Coronary artery (tissue), 2 donors: ENCODE data around the gene LCLAT1.

ENCODE experiments used
- DNase-seq: peaks from one replicate; pipeline ENCODE4 v3.0.0-alpha.2; 2017; ENCODE audit warnings: low spot score
- H3K27ac ChIP-seq, 2 donors: fragments of 200-600 bp; sonication (generic); one replicate each; pipeline ENCODE4 v1.5.1; 2016 to 2019
- H3K4me3 ChIP-seq: fragments of 200-600 bp; sonication (generic); 2 replicates; pipeline ENCODE4 v1.5.1; 2016; ENCODE audit warnings: mild to moderate bottlenecking, moderate library complexity
- TF ChIP-seq, protein P1 (sequence below): fragments of 200-600 bp; sonication (generic); IDR thresholded peaks from one replicate; pipeline ENCODE4 v1.5.1; 2019; ENCODE audit warnings: antibody characterized with exemption

LCLAT1 gene

DNA sequence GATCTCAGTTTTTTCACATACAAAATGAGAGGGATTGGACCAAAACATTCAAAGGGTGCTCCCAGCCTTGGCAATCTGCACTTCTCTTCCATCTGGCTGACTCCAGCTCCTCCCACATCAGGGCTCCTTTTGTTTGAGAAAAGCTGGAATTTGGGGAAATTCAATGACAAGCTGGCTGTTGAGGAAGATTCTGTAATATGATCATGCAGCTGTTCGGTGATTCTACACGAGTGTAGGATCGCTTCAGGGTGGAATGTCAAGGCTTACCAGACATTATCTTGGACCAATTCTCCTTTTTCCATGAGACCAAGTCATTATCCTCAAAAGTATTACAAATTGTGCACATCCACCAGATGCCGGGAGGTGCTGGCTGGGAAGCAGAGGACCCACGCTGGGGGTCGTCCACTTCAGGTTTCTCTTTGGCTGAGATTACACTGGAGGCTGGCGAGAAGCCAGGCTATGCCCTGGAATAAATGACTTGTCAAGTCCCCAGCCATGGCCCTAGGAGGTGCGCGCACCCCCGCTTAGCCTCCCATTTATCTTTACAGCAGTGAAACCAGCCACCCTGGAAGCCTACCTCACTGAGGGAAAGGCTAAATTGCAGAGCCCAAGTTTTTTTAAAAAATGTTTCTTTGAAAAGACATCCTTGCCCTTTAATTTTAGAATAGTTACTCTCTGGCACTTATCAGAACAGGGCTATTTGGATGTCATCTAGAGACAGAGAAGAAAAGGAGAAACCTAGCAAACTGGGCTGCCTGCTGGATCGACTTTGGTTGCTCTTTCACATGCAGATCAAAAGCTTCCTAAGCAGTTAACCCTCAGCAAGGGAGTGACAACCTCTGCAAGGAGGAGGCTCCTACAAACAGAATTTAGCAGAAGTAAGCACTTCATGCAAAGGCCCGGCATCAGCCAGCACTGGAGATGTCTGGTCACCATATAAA lies 42.5 kb upstream of the LCLAT1 start:
- Histone ChIP-seq H3K27ac (peak overlapping the region in 1 of 2 donors; percentile 36), H3K4me3 (no peak overlapping the region)
- DNase-seq, result no peak
- TF ChIP-seq, protein P1, sequence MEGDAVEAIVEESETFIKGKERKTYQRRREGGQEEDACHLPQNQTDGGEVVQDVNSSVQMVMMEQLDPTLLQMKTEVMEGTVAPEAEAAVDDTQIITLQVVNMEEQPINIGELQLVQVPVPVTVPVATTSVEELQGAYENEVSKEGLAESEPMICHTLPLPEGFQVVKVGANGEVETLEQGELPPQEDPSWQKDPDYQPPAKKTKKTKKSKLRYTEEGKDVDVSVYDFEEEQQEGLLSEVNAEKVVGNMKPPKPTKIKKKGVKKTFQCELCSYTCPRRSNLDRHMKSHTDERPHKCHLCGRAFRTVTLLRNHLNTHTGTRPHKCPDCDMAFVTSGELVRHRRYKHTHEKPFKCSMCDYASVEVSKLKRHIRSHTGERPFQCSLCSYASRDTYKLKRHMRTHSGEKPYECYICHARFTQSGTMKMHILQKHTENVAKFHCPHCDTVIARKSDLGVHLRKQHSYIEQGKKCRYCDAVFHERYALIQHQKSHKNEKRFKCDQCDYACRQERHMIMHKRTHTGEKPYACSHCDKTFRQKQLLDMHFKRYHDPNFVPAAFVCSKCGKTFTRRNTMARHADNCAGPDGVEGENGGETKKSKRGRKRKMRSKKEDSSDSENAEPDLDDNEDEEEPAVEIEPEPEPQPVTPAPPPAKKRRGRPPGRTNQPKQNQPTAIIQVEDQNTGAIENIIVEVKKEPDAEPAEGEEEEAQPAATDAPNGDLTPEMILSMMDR, result no peak

DNA sequence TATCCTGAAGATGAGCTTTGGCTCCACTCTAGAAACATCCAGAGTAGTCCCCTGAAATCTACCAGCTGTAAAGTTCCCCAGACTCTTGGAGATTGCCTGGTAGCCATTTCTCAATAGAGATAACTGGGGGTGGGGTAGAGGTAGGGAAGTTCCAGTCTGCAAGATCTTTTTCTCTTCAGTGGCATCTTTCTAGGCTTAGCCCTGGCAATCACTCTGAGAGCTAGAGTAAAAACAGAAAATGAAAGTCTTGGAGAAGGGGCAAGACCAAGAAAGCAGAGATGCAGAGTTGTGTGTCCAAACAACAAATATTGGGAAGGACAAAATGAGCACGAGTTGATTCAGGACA lies 41.8 kb upstream of the LCLAT1 start:
- Histone ChIP-seq H3K27ac (no peak overlapping the region), H3K4me3 (no peak overlapping the region)
- DNase-seq, result no peak
- TF ChIP-seq, protein P1, result no peak

DNA sequence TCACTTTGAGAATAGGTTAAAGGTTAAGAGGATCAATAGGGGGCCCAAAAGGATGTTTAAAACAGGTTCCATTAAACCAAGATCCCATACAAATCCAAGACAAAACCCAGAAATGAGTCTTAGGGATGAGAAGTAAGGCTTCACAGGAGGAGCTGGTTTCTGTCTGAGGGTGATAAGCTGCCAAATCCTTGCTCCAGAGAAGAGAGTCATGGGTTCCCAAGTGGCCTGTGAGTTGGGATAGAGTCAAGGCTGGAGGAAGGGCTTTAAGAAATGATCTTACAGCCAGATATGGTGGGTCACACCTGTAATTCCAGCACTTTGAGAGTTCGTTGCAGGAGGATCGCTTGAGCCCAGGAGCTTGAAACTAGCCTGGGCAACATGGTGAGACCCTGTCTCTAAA lies 40.2 kb upstream of the LCLAT1 start:
- Histone ChIP-seq H3K4me3 (no peak overlapping the region), H3K27ac (no peak overlapping the region)
- TF ChIP-seq, protein P1, result no peak
- no peak for DNase-seq

DNA sequence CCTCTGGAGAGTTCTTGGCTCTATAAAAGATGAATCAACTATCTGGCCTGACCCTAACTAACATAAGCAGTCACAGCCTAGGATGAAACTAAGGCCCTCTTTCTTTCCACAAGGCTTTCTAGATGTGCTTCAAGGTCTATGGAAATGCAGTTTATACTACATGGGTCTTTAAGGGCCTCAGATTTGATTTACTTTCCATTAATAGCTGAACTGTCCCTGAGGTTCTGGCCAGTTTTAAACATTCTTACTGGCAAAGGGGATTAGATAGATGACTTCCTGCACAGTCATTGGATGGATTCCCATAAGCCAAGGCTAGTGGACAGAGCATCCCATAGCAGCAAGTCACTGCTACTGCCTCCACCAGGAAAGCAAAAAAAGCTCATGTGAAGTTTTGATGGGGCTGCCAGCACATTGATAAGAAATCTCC lies 38.1 kb upstream of the LCLAT1 start:
- no peak overlapping the region for H3K4me3 ChIP-seq
- TF ChIP-seq, protein P1, result no peak
- H3K27ac ChIP-seq, result peak overlapping the region; percentile 76 to 90
- DNase-seq, result no peak

DNA sequence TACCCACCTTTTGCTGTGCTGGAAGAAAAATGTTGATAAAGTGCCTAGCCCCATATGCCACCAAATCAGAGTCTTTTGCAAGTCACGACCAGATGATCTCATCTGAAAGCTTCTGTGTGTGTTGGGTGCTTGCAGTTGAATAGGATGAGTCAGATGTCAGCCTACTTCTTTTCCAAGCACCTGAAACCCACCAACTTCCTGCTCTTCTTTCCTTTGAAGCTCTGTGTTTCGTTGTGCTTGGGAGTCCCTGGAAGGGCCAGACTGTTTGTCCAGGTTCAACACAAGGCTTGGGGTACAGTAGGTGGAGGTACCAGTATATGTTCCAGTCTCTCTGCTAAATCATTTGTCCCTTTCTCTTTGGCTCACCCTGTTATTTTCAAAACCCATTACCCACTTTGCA lies 36.8 kb upstream of the LCLAT1 start:
- no peak for DNase-seq
- TF ChIP-seq, protein P1, result no peak
- Histone ChIP-seq H3K4me3 (no peak overlapping the region), H3K27ac (peak overlapping the region; percentile 11 to 90)

DNA sequence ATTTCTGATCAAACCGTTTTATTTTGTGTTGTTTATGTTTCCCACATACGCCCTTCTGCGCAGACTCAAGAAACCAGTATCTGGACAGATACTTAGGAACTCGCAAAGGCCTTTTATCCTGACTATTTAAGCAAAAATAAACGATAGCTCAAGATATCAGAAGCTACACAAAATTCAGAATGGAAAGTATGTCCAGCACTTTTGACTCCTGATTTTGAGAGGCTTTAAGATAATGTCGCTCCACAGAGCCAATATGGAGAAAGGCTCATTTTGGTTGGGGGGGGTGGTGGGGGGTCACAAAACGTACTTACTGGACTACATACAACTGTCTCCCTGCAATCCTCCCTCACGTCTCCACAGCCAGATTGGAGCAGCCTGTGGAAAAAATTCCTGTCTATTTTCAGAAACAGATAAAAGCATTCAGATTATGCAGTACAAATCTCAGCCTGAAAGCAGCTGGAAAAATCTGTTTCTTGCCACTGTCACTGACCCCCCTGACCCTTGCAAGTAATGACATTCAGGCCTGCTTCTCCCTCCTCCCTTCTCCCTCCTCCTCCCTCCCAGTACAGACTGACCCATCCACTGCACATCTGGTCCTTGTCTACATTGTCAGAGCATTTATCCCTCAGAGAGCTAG lies 34.9 kb upstream of the LCLAT1 start:
- TF ChIP-seq, protein P1, result no peak
- Histone ChIP-seq H3K27ac (peak overlapping the region; percentile 73 to 90), H3K4me3 (no peak overlapping the region)
- DNase-seq, result no peak
